ENCODE data around the gene ZNF3.
A peak's percentile ranks its signal among the peaks of the same experiment; 100 is the strongest.

Gene ZNF3

DNA sequence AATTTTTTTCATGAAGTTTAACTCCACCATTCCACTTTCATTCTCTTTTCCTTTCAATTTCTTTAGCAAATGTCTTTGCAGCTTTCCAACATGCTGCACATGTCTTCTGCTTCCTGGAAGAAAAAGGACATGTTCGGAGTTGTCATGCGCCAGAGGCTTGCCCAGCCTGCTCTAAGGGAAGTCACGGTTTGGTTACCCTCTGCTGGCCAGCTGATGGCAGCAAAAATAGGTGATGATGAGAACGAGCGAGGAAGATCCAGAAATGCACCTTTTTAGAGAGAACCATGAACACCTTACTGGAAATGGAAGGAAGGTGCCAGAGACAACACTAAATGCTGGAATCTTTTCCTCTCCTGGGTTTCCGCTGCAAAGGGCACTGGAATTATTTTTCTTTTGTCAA lies 36.8 kb downstream of the ZNF3 start:
- Histone ChIP-seq H2AK5ac (ENCODE audit: low read length) (no peak overlapping the region), H3K79me1 (ENCODE audit: low read length) (peaks cover 5% of the 10 kb centered on the region), H2BK5ac (ENCODE audit: low read depth, low read length, poor library complexity) (no peak overlapping the region), H3K23ac (ENCODE audit: low read length) (no peak overlapping the region), H3K27ac (ENCODE audit: low read depth, low read length) (no peak overlapping the region), H2BK120ac (ENCODE audit: insufficient read depth, low read length, poor library complexity) (no peak overlapping the region), H3K4ac (ENCODE audit: low read depth, low read length) (no peak overlapping the region), H3K9me3 (ENCODE audit: insufficient read depth, low read depth, low read length) (no peaks in the 10 kb centered on the region), H3K18ac (ENCODE audit: low read length) (no peak overlapping the region), H3K36me3 (ENCODE audit: control insufficient read depth in 1 of 2, insufficient read depth in 2 of 2, low read length in 2 of 2) (no peaks in the 10 kb centered on the region), H4K91ac (ENCODE audit: low read depth, low read length) (no peak overlapping the region), H3K27me3 (ENCODE audit: insufficient read depth, low read length) (no peaks in the 10 kb centered on the region), H3K9ac (ENCODE audit: low read length) (no peak overlapping the region), H3K4me1 (ENCODE audit: control insufficient read depth in 1 of 2, insufficient read depth in 2 of 2, low read length in 2 of 2) (peaks cover 3% of the 10 kb centered on the region in 2 experiments), H3K4me2 (ENCODE audit: low read length) (no peak overlapping the region), H4K8ac (ENCODE audit: low read depth, low read length) (no peak overlapping the region), H3K79me2 (ENCODE audit: control insufficient read depth, insufficient read depth, low read length, poor library complexity) (peaks cover 4% of the 10 kb centered on the region), H3K14ac (ENCODE audit: low read length) (no peak overlapping the region), H3K4me3 (ENCODE audit: low read depth, low read length) (no peak overlapping the region), H2BK12ac (ENCODE audit: low read length) (no peak overlapping the region), H2AFZ (ENCODE audit: insufficient read depth, low read length, poor library complexity) (no peak overlapping the region), H4K12ac (ENCODE audit: low read depth, low read length) (no peak overlapping the region)
- WGBS (ENCODE audit: extremely low coverage, insufficient coverage, insufficient read length): no CpG with 5 or more reads among the region's 6 CpGs
- DNase-seq: peak; percentile 51 to 75

DNA sequence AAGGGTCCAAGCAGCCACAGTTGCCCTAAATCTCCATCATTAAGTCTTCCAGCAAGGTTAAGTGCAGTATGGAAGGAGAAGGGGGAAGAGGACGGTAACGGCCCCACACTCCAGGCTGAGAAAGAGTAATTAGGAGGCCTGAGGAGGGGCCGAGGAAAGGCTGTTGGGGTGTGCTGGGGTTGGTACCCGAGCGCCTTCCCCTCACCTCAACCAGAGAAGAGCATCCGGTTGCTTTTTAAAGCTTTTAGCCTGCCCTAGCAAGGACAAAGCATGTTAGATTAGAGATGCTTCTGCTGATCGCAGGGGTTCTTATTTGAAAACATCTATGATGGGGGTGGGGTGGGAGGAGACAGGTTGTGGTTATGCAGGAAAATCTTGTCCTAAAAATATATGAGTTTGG lies 40.9 kb downstream of the ZNF3 start:
- no peak overlapping the region for H3K4me2 ChIP-seq (ENCODE audit: low read length)
- no CpG with 5 or more reads among the region's 7 CpGs for WGBS (ENCODE audit: extremely low coverage, insufficient coverage, insufficient read length)
- no peaks in the 10 kb centered on the region for H3K79me1 ChIP-seq (ENCODE audit: low read length)
- H3K36me3 ChIP-seq (ENCODE audit: control insufficient read depth in 1 of 2, insufficient read depth in 2 of 2, low read length in 2 of 2): peaks cover 5 to 11% of the 10 kb centered on the region in 2 experiments
- no peaks in the 10 kb centered on the region for H3K27me3 ChIP-seq (ENCODE audit: insufficient read depth, low read length)
- H3K79me2 ChIP-seq (ENCODE audit: control insufficient read depth, insufficient read depth, low read length, poor library complexity): no peaks in the 10 kb centered on the region
- no peak overlapping the region for H3K27ac ChIP-seq (ENCODE audit: low read depth, low read length)
- no peak overlapping the region for H3K4me3 ChIP-seq (ENCODE audit: low read depth, low read length)
- no peak overlapping the region for H2BK12ac ChIP-seq (ENCODE audit: low read length)
- H2BK5ac ChIP-seq (ENCODE audit: low read depth, low read length, poor library complexity): no peak overlapping the region
- H3K4ac ChIP-seq (ENCODE audit: low read depth, low read length): no peak overlapping the region
- H4K12ac ChIP-seq (ENCODE audit: low read depth, low read length): no peak overlapping the region
- no peak overlapping the region for H3K9ac ChIP-seq (ENCODE audit: low read length)
- no peak overlapping the region for H3K14ac ChIP-seq (ENCODE audit: low read length)
- no peak overlapping the region for H3K23ac ChIP-seq (ENCODE audit: low read length)
- DNase-seq: no peak
- H2AFZ ChIP-seq (ENCODE audit: insufficient read depth, low read length, poor library complexity): no peak overlapping the region
- H4K8ac ChIP-seq (ENCODE audit: low read depth, low read length): no peak overlapping the region
- no peaks in the 10 kb centered on the region for H3K4me1 ChIP-seq (ENCODE audit: control insufficient read depth in 1 of 2, insufficient read depth in 2 of 2, low read length in 2 of 2)
- no peaks in the 10 kb centered on the region for H3K9me3 ChIP-seq (ENCODE audit: insufficient read depth, low read depth, low read length)
- H3K18ac ChIP-seq (ENCODE audit: low read length): no peak overlapping the region
- no peak overlapping the region for H2BK120ac ChIP-seq (ENCODE audit: insufficient read depth, low read length, poor library complexity)
- H2AK5ac ChIP-seq (ENCODE audit: low read length): no peak overlapping the region
- H4K91ac ChIP-seq (ENCODE audit: low read depth, low read length): no peak overlapping the region

DNA sequence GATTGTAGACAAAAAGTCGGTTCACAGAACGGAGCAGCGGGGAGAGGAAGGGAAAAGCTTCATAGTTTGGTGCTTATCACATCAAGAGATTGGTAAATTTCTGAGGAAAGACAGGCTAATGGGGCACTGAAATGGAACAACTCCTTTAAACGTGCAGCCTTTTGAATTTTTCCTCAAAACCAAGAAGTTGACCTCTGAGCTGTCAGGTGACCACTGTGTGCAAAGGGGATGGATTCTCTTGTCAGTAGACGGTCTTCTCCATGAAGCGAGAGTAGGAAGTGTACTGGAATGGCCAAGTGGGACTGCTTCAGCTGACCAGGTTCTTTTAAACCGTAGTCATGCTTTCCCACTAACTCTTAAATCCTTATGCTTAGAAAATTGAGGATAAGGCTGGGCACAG lies 43.2 kb downstream of the ZNF3 start:
- Histone ChIP-seq H3K18ac (ENCODE audit: low read length) (no peak overlapping the region), H3K4me1 (ENCODE audit: control insufficient read depth in 1 of 2, insufficient read depth in 2 of 2, low read length in 2 of 2) (no peaks in the 10 kb centered on the region), H2AFZ (ENCODE audit: insufficient read depth, low read length, poor library complexity) (no peak overlapping the region), H4K8ac (ENCODE audit: low read depth, low read length) (no peak overlapping the region), H3K4me3 (ENCODE audit: low read depth, low read length) (no peak overlapping the region), H3K36me3 (ENCODE audit: control insufficient read depth in 1 of 2, insufficient read depth in 2 of 2, low read length in 2 of 2) (peaks cover 11 to 29% of the 10 kb centered on the region in 2 experiments), H3K4ac (ENCODE audit: low read depth, low read length) (no peak overlapping the region), H3K9me3 (ENCODE audit: insufficient read depth, low read depth, low read length) (no peaks in the 10 kb centered on the region), H3K27ac (ENCODE audit: low read depth, low read length) (no peak overlapping the region), H2AK5ac (ENCODE audit: low read length) (no peak overlapping the region), H3K23ac (ENCODE audit: low read length) (no peak overlapping the region), H3K4me2 (ENCODE audit: low read length) (no peak overlapping the region), H2BK120ac (ENCODE audit: insufficient read depth, low read length, poor library complexity) (no peak overlapping the region), H3K9ac (ENCODE audit: low read length) (no peak overlapping the region), H4K12ac (ENCODE audit: low read depth, low read length) (no peak overlapping the region), H3K79me1 (ENCODE audit: low read length) (no peaks in the 10 kb centered on the region), H2BK5ac (ENCODE audit: low read depth, low read length, poor library complexity) (no peak overlapping the region), H3K14ac (ENCODE audit: low read length) (no peak overlapping the region), H2BK12ac (ENCODE audit: low read length) (no peak overlapping the region), H3K27me3 (ENCODE audit: insufficient read depth, low read length) (no peaks in the 10 kb centered on the region), H4K91ac (ENCODE audit: low read depth, low read length) (no peak overlapping the region), H3K79me2 (ENCODE audit: control insufficient read depth, insufficient read depth, low read length, poor library complexity) (no peaks in the 10 kb centered on the region)
- no peak for DNase-seq
- WGBS (ENCODE audit: extremely low coverage, insufficient coverage, insufficient read length): no CpG with 5 or more reads among the region's 7 CpGs

DNA sequence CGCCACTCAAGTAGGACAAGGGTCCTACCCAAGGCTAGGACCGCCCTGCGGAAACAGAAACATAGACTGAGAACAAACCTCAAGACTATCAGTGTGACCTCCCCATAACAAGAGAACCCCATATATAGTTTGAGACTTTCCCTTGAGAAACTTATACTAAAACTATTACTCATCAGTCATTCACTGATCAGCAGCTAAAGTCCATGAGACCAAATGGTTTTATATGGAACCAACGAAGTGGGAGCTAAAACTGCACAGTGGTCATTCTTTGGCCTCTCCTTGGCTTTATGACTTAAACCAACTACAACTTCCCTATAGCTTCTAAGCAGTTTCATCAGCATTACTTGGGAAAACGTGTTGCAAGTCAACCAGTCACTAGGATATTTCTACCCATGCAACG lies 45.6 kb downstream of the ZNF3 start:
- Histone ChIP-seq H3K27ac (ENCODE audit: low read depth, low read length) (no peak overlapping the region), H3K27me3 (ENCODE audit: insufficient read depth, low read length) (no peaks in the 10 kb centered on the region), H3K4me1 (ENCODE audit: control insufficient read depth in 1 of 2, insufficient read depth in 2 of 2, low read length in 2 of 2) (no peaks in the 10 kb centered on the region), H2AK5ac (ENCODE audit: low read length) (no peak overlapping the region), H3K4ac (ENCODE audit: low read depth, low read length) (no peak overlapping the region), H2BK5ac (ENCODE audit: low read depth, low read length, poor library complexity) (no peak overlapping the region), H2BK120ac (ENCODE audit: insufficient read depth, low read length, poor library complexity) (no peak overlapping the region), H4K91ac (ENCODE audit: low read depth, low read length) (no peak overlapping the region), H3K23ac (ENCODE audit: low read length) (no peak overlapping the region), H3K14ac (ENCODE audit: low read length) (no peak overlapping the region), H2AFZ (ENCODE audit: insufficient read depth, low read length, poor library complexity) (no peak overlapping the region), H3K9ac (ENCODE audit: low read length) (no peak overlapping the region), H3K79me1 (ENCODE audit: low read length) (no peaks in the 10 kb centered on the region), H3K4me3 (ENCODE audit: low read depth, low read length) (no peak overlapping the region), H4K12ac (ENCODE audit: low read depth, low read length) (no peak overlapping the region), H2BK12ac (ENCODE audit: low read length) (no peak overlapping the region), H3K36me3 (ENCODE audit: control insufficient read depth in 1 of 2, insufficient read depth in 2 of 2, low read length in 2 of 2) (peaks cover 22 to 45% of the 10 kb centered on the region in 2 experiments), H3K79me2 (ENCODE audit: control insufficient read depth, insufficient read depth, low read length, poor library complexity) (no peaks in the 10 kb centered on the region), H3K4me2 (ENCODE audit: low read length) (no peak overlapping the region), H3K9me3 (ENCODE audit: insufficient read depth, low read depth, low read length) (no peaks in the 10 kb centered on the region), H4K8ac (ENCODE audit: low read depth, low read length) (no peak overlapping the region), H3K18ac (ENCODE audit: low read length) (no peak overlapping the region)
- DNase-seq: no peak
- WGBS (ENCODE audit: extremely low coverage, insufficient coverage, insufficient read length): no CpG with 5 or more reads among the region's 6 CpGs

Measured in trophoblast cell (in vitro differentiated cells and primary cell).